Coronary artery (tissue), 2 donors: ENCODE data around the gene MEGF11.
A peak's percentile ranks its signal among the peaks of the same experiment; 100 is the strongest.

Source experiments
- DNase-seq: peaks from one replicate; pipeline ENCODE4 v3.0.0-alpha.2; 2017; ENCODE audit warnings: low spot score
- H3K27ac ChIP-seq, 2 donors: fragments of 200-600 bp; sonication (generic); one replicate each; pipeline ENCODE4 v1.5.1; 2016 to 2019
- H3K4me3 ChIP-seq: fragments of 200-600 bp; sonication (generic); 2 replicates; pipeline ENCODE4 v1.5.1; 2016; ENCODE audit warnings: mild to moderate bottlenecking, moderate library complexity
- TF ChIP-seq, protein P1 (sequence below): fragments of 200-600 bp; sonication (generic); IDR thresholded peaks from one replicate; pipeline ENCODE4 v1.5.1; 2019; ENCODE audit warnings: antibody characterized with exemption

Gene MEGF11

GRCh38 chr15:66288093-66288492 is 34.5 kb upstream of the MEGF11 start:
- H3K4me3 ChIP-seq, result no peak overlapping the region
- TF ChIP-seq, protein P1, sequence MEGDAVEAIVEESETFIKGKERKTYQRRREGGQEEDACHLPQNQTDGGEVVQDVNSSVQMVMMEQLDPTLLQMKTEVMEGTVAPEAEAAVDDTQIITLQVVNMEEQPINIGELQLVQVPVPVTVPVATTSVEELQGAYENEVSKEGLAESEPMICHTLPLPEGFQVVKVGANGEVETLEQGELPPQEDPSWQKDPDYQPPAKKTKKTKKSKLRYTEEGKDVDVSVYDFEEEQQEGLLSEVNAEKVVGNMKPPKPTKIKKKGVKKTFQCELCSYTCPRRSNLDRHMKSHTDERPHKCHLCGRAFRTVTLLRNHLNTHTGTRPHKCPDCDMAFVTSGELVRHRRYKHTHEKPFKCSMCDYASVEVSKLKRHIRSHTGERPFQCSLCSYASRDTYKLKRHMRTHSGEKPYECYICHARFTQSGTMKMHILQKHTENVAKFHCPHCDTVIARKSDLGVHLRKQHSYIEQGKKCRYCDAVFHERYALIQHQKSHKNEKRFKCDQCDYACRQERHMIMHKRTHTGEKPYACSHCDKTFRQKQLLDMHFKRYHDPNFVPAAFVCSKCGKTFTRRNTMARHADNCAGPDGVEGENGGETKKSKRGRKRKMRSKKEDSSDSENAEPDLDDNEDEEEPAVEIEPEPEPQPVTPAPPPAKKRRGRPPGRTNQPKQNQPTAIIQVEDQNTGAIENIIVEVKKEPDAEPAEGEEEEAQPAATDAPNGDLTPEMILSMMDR, result no peak
- DNase-seq, result no peak
- no peak overlapping the region for H3K27ac ChIP-seq

DNA sequence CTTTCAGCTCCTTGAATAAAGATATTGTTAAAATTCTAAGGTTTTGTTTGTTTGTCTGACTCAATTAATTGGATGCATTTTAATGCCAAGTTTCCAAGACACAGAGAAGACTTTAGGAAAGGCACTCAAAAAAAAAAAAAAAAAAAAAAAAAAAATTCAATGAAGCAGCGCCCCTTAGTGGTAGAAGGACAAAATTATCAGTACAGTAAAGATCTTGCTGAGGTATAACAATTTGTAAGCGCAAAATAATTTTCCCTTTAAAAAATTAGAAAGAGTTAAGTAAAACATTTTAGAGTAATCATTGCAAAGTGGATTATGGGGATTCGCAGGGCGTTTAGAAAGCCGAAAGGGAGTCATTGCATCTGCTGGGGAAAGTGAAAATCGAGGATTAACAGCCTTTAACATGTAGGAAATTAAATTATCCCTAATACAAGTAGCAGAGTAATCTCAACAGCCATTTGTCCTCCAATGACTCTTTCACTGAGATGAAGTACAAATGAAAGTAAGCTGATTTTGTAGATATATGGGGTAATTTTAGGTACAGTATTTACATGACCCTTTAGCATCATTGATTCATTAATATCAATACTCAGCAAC is 34.0 kb upstream of the MEGF11 start:
- no peak for DNase-seq
- no peak overlapping the region for H3K27ac ChIP-seq
- TF ChIP-seq, protein P1, result peak; percentile 27
- no peak overlapping the region for H3K4me3 ChIP-seq

DNA sequence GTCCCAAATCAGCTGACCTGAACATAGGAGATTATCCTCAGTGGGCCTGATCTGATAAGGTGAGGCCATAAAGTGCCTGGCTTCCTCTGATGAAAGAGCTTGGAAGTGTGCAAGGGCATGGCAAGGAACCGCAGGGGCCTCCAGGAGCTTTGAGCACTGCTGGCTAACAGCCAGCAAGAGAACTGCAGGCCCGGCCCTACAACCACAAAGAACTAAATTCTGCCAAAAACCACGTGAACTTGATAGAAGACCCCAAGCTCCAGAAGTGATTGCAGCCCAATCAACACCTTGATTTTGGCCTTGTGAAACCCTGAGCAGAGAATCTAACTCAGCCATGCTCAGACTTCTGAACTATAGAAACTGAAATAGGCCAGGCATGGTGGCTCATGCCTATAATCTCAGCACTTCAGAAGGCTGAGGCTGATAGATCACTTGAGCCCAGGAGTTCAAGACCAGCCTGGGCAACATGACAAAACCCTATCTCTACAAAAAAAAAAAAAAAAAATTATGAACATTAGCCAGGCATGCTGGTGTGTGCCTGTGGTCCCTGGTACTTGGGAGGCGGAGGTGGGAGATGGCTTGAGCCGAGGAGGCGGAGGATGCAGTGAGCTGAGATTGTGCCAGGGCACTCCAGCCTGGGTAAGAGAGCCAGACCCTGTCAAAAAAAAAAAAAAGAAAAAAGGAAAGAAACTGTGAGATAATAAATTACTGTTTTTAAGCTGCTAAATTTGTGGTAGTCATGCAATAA is 32.2 kb upstream of the MEGF11 start:
- no peak for DNase-seq
- TF ChIP-seq, protein P1, result no peak
- H3K27ac ChIP-seq, result no peak overlapping the region
- H3K4me3 ChIP-seq, result no peak overlapping the region

DNA sequence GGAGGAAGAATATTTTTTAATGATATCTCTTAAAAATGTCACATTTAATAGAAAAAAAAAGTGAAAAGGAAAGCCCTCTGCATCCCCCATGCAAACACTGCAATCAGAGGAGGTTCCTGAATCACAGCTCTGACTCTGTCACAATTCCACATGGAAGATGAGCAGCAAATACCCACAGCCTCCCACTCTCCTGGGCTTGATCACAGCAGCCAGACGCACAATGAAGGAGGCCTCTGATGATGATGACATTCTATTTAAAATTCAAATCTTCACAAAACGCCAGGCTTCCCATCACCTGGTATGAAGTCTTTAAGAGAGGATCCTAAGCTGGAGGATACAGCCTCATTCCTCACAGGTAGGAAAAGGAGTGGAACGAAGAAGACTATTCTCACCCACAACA is 30.7 kb upstream of the MEGF11 start:
- TF ChIP-seq, protein P1, result no peak
- Histone ChIP-seq H3K4me3 (no peak overlapping the region), H3K27ac (no peak overlapping the region)
- DNase-seq, result no peak

- H3K4me3 ChIP-seq, result no peak overlapping the region
- DNase-seq, result no peak
- no peak overlapping the region for H3K27ac ChIP-seq
- TF ChIP-seq, protein P1, result no peak
These were observed 25.1 kb upstream of the MEGF11 start for GRCh38 chr15:66278671-66279070.

- TF ChIP-seq, protein P1, result no peak
- no peak for DNase-seq
- H3K4me3 ChIP-seq, result no peak overlapping the region
- no peak overlapping the region for H3K27ac ChIP-seq
These were observed 24.5 kb upstream of the MEGF11 start for GRCh38 chr15:66278056-66278455.

DNA sequence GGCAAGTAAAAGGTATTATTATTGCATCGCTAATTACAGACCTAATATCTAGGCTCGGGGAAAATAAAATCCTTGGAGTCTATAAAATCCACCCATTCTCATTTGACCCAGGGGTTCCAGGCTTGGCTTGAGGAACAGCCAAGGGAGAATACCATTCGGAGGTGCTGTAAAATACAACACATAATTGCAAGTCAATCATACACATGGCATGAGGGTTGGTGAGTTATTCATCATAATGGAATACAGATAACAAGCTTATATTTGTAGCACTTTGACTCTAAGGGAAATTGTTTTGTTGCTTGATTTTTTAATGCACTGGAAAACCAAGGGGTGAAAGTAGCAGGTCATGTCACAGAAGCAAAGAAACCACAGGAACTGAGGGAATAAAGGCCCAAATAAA is 23.0 kb upstream of the MEGF11 start:
- Histone ChIP-seq H3K4me3 (no peak overlapping the region), H3K27ac (no peak overlapping the region)
- TF ChIP-seq, protein P1, result no peak
- no peak for DNase-seq
